ENCODE measurements around the gene COL6A2. TPM values are rescaled to one million over a fixed set of nuclear protein-coding genes. Genes with fewer than 3 reads are reported as not detected.

COL6A2 gene
- total RNA-seq, 1 donor from 2014 or later = 32.0 TPM

GRCh38 chr21:46065914-46066551 is 31.9 kb upstream of the COL6A2 start:
- H3K36me3 Mint-ChIP-seq (ENCODE audit: insufficient read depth) = no peaks in the 10 kb centered on the region
- no peak overlapping the region for H3K27ac Mint-ChIP-seq
- H3K4me1 Mint-ChIP-seq (ENCODE audit: low read depth) = peaks cover 11% of the 10 kb centered on the region
- peaks cover 12% of the 10 kb centered on the region for H3K9me3 Mint-ChIP-seq (ENCODE audit: low read depth)
- no peak overlapping the region for H3K4me3 Mint-ChIP-seq (ENCODE audit: low read depth)
- TF ChIP-seq CTCF (IDR thresholded peaks at IDR 0.05; ENCODE audit: unreplicated experiment) = no peak
- H3K27me3 Mint-ChIP-seq = peaks cover 24% of the 10 kb centered on the region
- DNase-seq (ENCODE audit: low spot score, unreplicated experiment) = peak; percentile 3

DNA sequence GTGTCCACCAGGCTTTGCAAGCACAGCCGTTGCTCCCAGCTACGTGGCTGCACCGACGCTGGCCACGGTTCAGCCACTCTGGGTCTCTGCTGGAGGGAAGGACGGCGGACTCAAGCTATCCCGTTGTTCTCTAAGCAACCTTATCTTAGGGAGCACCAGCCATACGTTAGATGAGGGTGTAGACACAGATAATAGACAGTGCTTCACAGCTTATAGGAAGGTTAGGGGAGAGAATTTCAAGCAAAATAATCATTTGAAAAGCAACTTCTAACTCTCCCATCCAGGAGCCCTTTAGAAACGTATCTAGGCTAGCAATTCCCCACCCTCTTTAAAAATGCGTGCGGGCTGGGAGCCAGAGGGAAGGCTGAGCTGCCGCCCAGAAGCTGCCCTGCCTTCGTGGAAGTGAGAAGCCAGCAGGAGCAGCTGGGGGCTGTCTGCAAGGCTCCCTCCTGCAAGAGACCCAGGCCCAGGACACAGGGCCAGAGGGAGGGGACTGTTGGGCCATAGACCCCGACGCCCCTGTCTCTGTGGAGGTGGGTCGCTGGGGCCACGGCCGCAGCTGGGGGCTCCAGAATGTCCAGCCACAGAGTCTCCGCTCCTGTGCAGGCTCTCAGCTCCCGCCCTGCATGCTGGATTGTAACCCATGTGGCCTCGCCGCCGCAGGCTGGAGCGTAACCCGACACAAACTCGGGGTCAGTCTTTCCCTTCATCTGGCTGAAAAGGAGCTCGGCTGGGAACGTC is 31.2 kb upstream of the COL6A2 start:
- H3K4me3 Mint-ChIP-seq (ENCODE audit: low read depth) = no peak overlapping the region
- H3K27ac Mint-ChIP-seq = no peak overlapping the region
- peaks cover 24% of the 10 kb centered on the region for H3K27me3 Mint-ChIP-seq
- H3K4me1 Mint-ChIP-seq (ENCODE audit: low read depth) = peaks cover 11% of the 10 kb centered on the region
- no peak for DNase-seq (ENCODE audit: low spot score, unreplicated experiment)
- no peak for TF ChIP-seq CTCF (IDR thresholded peaks at IDR 0.05; ENCODE audit: unreplicated experiment)
- H3K9me3 Mint-ChIP-seq (ENCODE audit: low read depth) = peaks cover 8% of the 10 kb centered on the region
- no peaks in the 10 kb centered on the region for H3K36me3 Mint-ChIP-seq (ENCODE audit: insufficient read depth)

- Mint-ChIP-seq H3K27me3 (peaks cover 21% of the 10 kb centered on the region), H3K27ac (no peak overlapping the region), H3K36me3 (ENCODE audit: insufficient read depth) (no peaks in the 10 kb centered on the region), H3K4me3 (ENCODE audit: low read depth) (no peak overlapping the region), H3K4me1 (ENCODE audit: low read depth) (peaks cover 11% of the 10 kb centered on the region), H3K9me3 (ENCODE audit: low read depth) (peaks cover under 1% of the 10 kb centered on the region)
- DNase-seq (ENCODE audit: low spot score, unreplicated experiment) = no peak
- TF ChIP-seq CTCF (IDR thresholded peaks at IDR 0.05; ENCODE audit: unreplicated experiment) = no peak
Observed at GRCh38 chr21:46067505-46068201, 30.3 kb upstream of the COL6A2 start.

- Mint-ChIP-seq H3K27ac (no peak overlapping the region), H3K27me3 (peaks cover 21% of the 10 kb centered on the region), H3K4me1 (ENCODE audit: low read depth) (peaks cover 11% of the 10 kb centered on the region), H3K9me3 (ENCODE audit: low read depth) (no peaks in the 10 kb centered on the region), H3K4me3 (ENCODE audit: low read depth) (no peak overlapping the region), H3K36me3 (ENCODE audit: insufficient read depth) (no peaks in the 10 kb centered on the region)
- DNase-seq (ENCODE audit: low spot score, unreplicated experiment) = no peak
- TF ChIP-seq CTCF (IDR thresholded peaks at IDR 0.05; ENCODE audit: unreplicated experiment) = no peak
Observed at GRCh38 chr21:46068516-46069079, 29.3 kb upstream of the COL6A2 start.

DNA sequence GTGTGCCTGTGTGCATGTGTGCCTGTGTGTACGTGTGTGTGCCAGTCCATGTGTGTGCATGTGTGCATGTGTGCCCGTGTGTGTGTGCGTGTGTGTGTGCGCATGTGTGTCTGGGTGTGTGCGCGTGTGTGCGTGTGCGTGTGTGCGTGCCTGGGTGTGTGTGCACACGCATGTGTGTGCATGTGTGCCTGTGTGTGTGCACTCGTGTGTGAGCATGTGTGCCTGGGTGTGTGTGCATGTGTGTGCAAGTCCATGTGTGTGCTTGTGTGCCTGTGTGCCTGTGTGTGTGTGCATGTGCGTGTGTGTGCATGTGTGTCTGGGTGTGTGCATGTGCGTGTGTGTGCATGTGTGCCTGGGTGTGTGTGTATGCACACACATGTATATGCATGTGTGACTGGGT is 28.7 kb upstream of the COL6A2 start:
- H3K9me3 Mint-ChIP-seq (ENCODE audit: low read depth) = no peaks in the 10 kb centered on the region
- peaks cover 11% of the 10 kb centered on the region for H3K4me1 Mint-ChIP-seq (ENCODE audit: low read depth)
- H3K27ac Mint-ChIP-seq = no peak overlapping the region
- H3K27me3 Mint-ChIP-seq = peaks cover 20% of the 10 kb centered on the region
- H3K36me3 Mint-ChIP-seq (ENCODE audit: insufficient read depth) = no peaks in the 10 kb centered on the region
- no peak overlapping the region for H3K4me3 Mint-ChIP-seq (ENCODE audit: low read depth)
- no peak for TF ChIP-seq CTCF (IDR thresholded peaks at IDR 0.05; ENCODE audit: unreplicated experiment)
- no peak for DNase-seq (ENCODE audit: low spot score, unreplicated experiment)

Measured in progenitor cell of endocrine pancreas (in vitro differentiated cells).